COLO668 (cell line): ENCODE results near the gene LILRA6.
"Not testable (repeated sequence)": the region's sequence is repeated elsewhere in the genome, so short reads cannot be mapped to it uniquely, and the experiment has no call there.

Experiments used
- DNase-seq: peaks from one replicate; lab custom pipeline; 2025; ENCODE audit not compliant: unreplicated experiment; lab: John Stamatoyannopoulos, UW

The LILRA6 gene

DNA sequence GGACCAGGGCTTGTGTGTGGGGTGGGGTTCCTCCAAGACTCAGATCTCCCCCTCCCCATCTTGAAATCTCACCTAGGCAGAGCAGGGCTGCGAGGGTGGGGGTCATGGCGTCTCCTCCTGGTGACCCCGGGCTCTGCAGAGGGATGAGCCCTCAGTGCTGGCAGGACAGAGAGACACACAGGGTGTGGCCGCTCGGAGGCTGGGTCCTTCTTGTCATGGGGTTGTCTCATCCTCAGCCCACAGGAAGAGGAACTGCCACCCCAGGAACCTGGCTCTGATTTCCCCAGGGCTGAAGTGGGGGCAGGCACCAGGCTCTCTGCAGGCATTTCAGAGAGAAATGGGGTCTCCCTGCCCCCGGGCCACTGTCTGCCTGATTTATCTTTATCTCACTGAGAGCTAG lies at the start of gene LILRA6:
Gene LILRA6, minus strand, starts transcription at position 145 of the 400 bp plus-strand sequence.
- DNase-seq = not testable (repeated sequence)

- not testable (repeated sequence) for DNase-seq
Observed at GRCh38 chr19:54289160-54289559, 46.6 kb upstream of the LILRA6 start.

DNA sequence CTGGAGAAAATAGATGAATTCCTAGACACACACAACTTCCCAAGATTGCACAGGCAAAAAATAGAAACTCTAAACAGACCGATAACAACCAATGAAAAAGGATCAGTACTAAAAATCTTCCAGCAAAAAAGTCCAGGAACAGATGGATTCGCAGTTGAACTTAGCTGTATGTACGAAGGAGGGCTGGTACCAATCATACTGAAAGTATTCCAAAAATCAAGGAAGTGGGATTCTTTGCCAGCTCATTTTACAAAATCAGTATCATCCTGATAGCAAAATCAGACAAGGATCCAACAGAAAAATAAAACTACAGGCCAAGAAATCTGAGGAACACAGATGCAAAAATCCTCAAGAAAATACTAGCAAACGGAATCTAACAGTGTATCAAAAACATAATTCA lies 44.9 kb upstream of the LILRA6 start:
- no peak for DNase-seq

DNA sequence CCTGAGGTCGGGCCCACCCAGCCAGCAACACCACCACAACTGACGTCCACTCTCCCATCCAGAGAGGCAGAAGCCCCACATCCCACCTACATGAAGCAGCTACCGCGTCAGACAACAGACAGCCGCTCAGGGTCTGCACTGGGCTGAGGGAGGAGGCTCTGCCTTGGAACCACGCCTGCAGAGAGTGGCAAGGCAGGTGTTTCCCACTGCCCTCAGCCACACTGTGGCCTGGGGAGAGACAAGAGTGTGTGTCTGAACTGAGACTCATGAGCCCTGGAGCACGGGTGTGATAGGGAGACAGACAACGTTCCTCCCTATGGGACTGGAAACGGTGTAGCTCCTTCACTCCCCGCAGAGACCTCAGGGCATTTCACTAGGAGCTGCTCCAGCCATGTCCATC lies 43.7 kb upstream of the LILRA6 start:
- DNase-seq = not testable (repeated sequence)

DNA sequence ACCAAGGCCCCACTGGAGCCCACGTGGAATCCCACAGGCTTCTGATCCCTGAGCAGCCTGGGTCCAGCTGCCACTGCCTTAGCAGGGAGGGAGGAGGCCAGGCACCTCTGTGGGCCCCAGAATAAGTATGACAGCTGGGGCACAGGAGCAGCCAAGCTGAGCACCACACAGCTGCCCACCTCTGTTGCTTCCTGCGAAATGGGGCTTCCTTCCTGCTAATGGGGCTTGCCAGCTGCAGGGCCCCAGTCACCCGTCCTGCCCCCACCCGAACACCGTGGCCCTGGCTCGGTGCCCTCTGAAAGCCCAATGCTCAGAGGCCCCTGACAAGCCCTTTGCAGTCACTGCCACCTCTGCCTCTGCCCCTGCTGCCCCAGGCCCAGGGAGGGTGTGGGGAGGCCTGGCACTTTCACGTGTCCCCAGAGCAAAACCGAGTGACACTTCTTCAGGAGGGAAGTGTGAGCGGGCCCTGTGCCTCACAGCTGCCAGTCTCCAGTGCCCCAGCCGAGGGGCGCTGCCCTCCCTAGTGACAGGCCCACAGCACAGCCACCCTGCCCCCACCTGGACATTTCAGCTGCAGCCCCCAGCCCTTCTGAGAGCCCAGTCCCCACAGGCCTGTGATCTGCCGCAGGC lies 43.0 kb upstream of the LILRA6 start:
- DNase-seq = not testable (repeated sequence)

DNA sequence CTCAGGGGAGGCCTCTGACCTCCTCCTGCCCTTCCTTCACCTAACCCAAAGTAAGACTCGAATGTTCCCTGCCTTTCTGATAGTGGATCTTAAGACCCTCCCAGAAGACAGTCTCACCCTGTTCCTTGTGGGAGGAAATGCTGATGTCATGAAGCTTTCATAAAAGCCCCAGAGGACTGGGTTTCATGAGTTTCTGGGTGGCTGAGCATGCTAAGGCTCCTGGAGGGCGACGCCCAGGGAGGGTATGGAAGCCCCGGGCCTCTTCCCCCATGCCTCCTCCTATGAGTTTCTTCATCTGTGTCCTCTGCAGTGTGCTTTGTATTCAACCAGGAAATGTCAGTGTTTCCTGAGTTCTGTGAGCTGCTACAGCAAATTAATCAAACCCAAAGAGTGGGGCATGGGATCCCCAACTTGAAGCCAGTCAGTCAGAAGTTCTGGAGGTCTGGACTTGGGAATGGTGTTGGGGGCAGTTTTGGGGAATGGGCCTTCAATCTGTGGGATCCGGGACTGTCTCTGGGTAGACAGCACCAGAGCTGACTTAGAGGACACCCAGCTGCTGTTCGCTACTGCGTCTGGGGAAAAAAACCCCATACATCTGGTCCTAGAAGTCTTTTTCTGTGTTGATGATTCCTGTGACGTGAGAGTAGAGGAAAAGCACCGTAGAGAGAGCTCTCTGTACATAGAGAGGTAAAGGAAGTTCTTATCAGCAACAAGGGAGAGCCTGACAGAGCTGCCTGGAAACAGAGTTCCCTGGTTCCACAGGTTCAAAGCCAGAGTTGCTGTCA lies 40.3 kb upstream of the LILRA6 start:
- DNase-seq = no peak

DNA sequence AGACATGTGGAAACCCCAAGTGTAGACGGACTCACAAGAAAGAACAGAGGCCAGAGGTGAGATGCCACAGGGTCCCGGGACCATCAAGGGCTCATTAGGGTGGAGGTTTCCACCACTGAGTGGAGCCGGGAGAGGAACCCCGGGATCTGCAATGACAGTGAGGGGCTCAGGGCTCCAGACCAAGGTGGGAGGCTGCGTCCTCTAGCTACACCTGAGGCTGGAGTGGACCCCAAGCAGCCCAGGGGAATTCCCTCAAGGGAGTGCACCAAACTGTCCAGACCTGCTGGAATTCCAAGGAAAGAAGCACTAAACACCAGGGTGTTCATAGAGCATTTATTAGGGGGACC lies 39.1 kb upstream of the LILRA6 start:
- DNase-seq = not testable (repeated sequence)

DNA sequence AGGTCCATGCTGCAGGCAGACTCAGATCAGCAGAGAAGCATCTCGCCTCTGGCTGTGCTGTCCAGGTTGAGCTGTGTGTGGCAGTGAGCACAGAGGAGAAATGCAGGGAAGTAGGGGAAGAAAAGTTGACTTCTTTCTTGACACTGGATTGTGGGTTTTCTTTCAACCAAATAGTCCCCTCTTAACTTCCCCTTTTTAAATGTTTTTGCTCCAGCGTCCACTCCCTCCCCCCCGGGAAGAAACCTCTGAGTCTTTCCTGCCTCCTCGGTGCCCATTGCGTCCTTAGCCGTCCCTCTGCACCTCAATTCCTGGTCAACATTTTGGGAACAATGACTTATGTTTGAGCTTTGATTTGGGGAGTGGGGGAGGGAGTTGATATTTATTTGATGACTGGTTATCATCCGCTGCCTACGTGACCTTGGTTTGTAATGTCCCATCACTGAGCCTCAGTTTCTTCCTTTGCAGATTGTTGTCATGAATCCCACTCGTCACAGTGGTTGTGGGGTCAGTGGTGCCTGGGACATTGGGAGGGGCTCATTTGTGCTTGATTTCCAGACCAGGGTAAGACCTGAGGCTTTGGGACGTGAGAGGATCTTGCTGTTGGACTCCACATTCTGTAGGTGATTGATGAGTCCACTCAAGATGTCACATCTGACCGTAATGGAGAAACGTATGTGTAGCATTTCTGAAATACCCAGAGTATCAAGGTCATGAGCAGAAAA lies 38.6 kb upstream of the LILRA6 start, which contains the start of gene LILRB2:
Gene LILRB2, minus strand, starts transcription at position 104 of the 722 bp plus-strand sequence. CDS start 614 bp downstream, outside the sequence.
- DNase-seq = no peak

DNA sequence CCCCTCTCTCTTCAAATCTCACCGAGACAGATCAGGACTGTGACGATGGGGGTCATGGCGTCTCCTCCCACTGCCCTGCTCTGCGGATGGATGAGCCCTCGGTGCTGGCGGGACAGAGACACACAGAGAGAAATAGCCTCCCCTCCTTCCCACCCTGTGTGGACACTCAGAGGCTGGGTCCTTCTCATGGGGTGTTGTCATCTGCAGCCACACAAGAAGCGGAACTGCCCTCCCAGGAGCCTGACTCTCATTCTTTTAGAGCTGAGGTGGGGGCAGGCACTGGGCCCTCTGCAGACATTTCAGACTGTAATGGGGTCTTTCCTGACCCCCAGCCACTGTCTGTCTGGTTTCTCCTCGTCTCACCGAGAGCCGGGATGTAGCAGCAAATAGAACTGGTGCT lies 37.9 kb upstream of the LILRA6 start:
- DNase-seq = not testable (repeated sequence)

DNA sequence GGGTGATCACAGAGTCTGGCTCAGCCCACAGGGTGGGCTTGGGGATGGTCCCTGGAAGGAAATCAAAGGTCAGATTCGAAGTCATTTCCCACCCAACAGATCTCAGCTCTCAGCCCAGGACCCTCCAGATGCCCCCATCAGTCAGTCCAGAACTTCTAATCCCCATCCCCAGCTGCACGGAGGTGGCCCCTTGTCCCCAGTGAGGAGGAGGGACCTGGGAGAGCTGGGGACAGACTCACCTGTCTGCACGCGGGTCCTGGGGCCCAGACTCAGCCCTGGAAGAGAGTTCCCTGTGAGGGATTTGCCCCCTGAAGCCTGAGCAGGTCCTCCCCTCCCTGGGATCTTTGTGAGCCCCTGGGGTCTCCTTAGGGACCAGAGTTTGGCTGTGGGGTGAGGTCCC lies 37.4 kb upstream of the LILRA6 start:
- DNase-seq = not testable (repeated sequence)

DNA sequence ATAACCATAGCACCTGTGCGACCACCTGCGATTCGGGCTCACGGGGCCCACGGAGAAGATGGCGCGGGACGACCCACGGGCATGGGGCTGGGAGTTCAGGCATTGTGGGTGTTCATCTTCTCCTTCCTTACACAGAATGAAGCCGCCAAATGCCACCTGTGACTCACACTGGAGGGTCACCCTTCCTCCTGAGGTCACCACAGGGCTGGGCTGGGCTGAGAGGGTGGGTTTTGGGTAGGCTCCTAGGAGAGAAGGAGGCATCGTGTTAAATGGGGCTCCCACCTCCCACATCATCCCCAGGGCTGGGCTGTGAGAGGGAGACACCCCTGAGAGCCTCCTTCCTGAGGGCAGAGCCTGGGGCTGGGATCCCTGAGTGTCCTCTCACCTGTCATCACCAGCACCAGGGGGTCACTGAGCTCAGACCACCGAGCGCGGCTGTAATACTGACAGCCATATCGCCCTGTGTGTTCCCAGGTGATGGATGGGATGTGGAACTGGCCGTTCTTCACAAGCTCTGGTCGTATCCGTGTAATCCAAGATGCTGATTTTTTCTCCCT lies 36.9 kb upstream of the LILRA6 start:
- DNase-seq = no peak

- not testable (repeated sequence) for DNase-seq
Observed at GRCh38 chr19:54278571-54279195, 36.1 kb upstream of the LILRA6 start.

GRCh38 chr19:54278056-54278455 lies 35.5 kb upstream of the LILRA6 start:
- DNase-seq = not testable (repeated sequence)

GRCh38 chr19:54277111-54277615 lies 34.6 kb upstream of the LILRA6 start:
- not testable (repeated sequence) for DNase-seq

DNA sequence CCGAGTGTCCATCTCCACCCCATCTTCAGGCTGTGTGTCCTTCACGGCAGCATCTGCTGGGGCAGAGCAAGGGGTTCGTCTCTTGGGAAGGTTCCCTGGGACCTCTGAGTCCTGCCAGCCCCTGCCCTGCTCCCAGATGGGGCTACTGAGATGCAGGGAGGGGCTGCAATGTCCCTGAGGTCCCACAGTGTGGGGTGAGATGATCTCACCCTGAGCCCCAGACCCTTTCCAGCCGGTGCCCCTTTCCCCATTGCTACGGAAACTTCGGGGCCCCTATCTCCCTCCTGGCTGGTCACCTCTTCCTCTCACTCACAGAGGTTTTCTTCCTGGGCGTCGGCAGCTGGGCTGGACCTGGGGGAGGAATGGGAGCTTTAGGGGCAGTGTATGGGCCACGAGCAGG lies 33.4 kb upstream of the LILRA6 start:
- no peak for DNase-seq

DNA sequence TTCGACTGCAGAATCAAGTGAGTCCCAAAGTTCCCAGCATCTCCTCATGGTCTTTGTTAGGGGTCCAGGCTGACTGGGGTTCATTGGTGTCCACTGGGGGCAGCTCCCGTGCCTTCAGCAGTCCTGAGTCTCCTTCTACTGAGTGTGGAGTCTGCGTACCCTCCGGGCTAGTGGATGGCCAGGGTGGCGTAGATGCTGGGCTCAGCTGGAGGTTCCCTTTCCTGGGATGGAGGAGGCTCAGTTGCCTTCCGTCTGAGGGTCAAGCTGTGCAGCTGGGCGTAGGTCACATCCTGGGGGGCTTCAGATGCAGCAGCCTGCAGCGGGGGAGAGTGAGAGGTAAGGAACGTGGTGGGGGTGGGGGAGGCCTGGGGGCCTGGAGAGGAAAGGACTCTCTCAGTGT lies 31.9 kb upstream of the LILRA6 start:
- not testable (repeated sequence) for DNase-seq

DNA sequence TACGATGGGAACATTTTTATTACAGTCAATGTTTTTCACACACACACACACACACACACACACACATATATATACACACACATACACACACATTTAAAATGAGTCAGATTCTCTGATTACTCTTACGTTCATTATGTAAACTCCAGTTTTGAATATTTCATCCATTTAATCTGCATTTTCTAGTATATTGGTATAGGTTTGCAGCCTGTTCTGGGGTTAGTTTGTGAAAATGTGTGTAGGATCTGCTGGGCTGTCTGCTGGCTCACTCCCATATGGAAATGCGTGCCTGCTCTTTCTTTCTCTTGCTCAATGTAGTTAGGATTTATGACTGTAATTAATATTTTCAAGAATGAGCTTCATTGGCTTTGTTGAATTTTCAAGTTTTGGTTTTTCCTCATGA lies 31.2 kb upstream of the LILRA6 start:
- DNase-seq = no peak

- not testable (repeated sequence) for DNase-seq
Observed at GRCh38 chr19:54272181-54272580, 29.6 kb upstream of the LILRA6 start.

DNA sequence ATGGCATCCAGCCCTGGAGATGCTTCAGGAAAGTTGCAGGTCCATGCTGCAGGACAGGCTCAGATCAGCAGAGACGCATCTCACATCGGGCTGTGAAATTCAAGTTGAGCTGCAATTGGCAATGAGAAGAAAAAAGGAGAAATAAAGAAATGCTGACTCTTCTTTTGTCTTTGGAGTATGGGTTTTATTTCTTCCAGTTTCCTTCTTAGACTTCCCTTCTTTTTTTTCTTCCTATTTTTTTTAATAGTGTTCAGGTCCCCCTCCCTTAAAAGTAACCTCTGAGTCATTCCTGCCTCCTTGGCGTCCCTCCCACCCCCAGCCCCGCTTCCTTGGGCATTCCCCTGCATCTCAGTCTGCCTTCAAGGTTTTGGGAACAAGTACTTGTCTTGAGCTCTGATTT lies 29.0 kb upstream of the LILRA6 start:
- not testable (repeated sequence) for DNase-seq

- DNase-seq = no peak
Observed at GRCh38 chr19:54271106-54271505, 28.5 kb upstream of the LILRA6 start.

DNA sequence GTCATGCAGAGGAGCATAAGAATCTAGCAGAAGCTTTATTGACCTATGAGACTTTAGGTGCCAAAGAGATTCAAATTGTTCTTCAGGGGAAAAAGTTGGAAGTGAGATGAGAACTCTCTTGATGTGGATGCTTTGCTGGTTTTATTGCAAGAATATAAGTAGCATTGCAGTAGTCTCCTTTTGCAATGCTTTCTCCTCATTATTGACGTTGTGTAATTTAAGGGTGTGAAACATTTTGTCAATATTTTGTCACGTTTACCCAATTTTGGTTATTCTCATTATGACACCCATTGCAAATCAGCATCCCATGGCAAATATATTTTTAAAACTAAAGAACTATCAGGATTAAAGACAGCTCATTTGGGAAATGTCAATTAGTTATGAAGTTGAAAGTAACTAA lies 26.3 kb upstream of the LILRA6 start:
- DNase-seq = no peak
